ENCODE measurements around the gene NFATC4. TPM values are rescaled to one million over a fixed set of nuclear protein-coding genes. Genes with fewer than 3 reads are reported as not detected.

NFATC4 gene
- total RNA-seq, 1 donor from 2014 or later = 37.0 TPM

- no peak for TF ChIP-seq CTCF (IDR thresholded peaks at IDR 0.05)
- H3K4me1 ChIP-seq = peaks cover 58% of the 10 kb centered on the region
- no peak overlapping the region for H3K27ac ChIP-seq
- no peaks in the 10 kb centered on the region for H3K27me3 ChIP-seq (ENCODE audit: low read depth)
- DNase-seq (no peak), ATAC-seq (no peak)
- H3K9me3 ChIP-seq = no peaks in the 10 kb centered on the region
- intact Hi-C loops (cut with DNase I) = no loop called here
- peaks cover 10% of the 10 kb centered on the region for H3K36me3 ChIP-seq
- no peak overlapping the region for H3K4me3 ChIP-seq
Observed at GRCh38 chr14:24427537-24428508, 59.8 kb downstream of the NFATC4 start.

DNA sequence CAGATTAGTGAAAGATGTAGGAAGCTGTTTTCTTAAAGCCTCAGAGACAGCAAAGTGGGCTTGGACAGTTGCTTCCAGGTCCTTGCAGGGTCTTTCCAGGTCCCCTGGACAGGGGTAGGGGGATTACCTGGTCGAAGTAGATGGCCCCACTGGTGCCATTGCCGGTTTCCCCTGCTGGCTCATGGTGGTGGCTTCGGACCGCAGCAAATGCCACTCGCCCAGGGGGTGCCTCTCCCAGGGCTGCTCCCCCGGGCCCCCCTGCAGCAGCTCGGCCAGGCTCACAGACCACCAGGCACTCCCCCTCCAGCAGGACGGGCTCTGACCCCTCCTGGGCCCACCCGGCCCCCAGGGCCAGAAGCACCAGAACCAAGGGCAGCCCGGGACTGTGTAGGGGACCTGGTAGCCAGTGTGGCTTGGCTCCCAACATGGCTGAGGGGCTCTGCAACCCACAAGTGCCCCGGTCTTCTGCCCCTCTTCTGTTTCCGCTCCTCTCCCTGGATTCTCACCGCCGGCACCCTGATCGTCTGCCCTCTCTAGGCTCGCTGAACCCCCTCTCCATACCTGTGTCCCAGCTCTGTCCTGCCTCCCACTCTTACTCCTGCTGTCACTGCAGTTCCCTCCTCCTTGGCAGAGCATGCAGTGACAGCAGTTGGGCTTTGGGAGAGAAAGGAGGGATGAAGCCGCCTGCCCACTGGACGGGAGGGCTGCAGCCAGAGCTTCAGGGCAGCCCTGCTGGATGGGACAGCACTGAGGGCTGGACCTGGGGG is 60.8 kb downstream of the NFATC4 start:
- Histone ChIP-seq H3K27me3 (ENCODE audit: low read depth) (no peaks in the 10 kb centered on the region), H3K27ac (peak overlapping the region; percentile 97), H3K4me3 (peak overlapping the region; percentile 90), H3K9me3 (no peaks in the 10 kb centered on the region), H3K36me3 (peaks cover 20% of the 10 kb centered on the region), H3K4me1 (peaks cover 60% of the 10 kb centered on the region)
- no peak for TF ChIP-seq CTCF (IDR thresholded peaks at IDR 0.05)
- intact Hi-C loops (cut with DNase I) = no loop called here
- ATAC-seq = no peak
- no peak for DNase-seq

Other genes with a start within 250 kb of the NFATC4 start
- 0.97 TPM for gene FITM1, start 237.5 kb upstream of the NFATC4 start, total RNA-seq
- gene PSME1, start 232.0 kb upstream of the NFATC4 start, total RNA-seq = 198 TPM
- 9.3 TPM for gene EMC9, start 226.6 kb upstream of the NFATC4 start, total RNA-seq
- 144 TPM for gene PSME2, start 221.6 kb upstream of the NFATC4 start, total RNA-seq
- gene RNF31, start 220.7 kb upstream of the NFATC4 start, total RNA-seq = 67.3 TPM
- 158 TPM for gene IRF9, start 206.9 kb upstream of the NFATC4 start, total RNA-seq
- 18.4 TPM for gene REC8, start 196.1 kb upstream of the NFATC4 start, total RNA-seq
- gene IPO4, start 179.4 kb upstream of the NFATC4 start, total RNA-seq = 18.3 TPM
- 48.9 TPM for gene TM9SF1, start 172.7 kb upstream of the NFATC4 start, total RNA-seq
- 0.74 TPM for gene TSSK4, start 162.5 kb upstream of the NFATC4 start, total RNA-seq
- gene CHMP4A, start 154.7 kb upstream of the NFATC4 start, total RNA-seq = 41.9 TPM
- 13.3 TPM for gene MDP1, start 152.1 kb upstream of the NFATC4 start, total RNA-seq
- 132 TPM for gene NEDD8, start 135.8 kb upstream of the NFATC4 start, total RNA-seq
- 72.3 TPM for gene GMPR2, start 135.3 kb upstream of the NFATC4 start, total RNA-seq
- 85.7 TPM for gene TINF2, start 125.6 kb upstream of the NFATC4 start, total RNA-seq
- 5.9 TPM for gene TGM1, start 105.0 kb upstream of the NFATC4 start, total RNA-seq
- 50.4 TPM for gene RABGGTA, start 96.6 kb upstream of the NFATC4 start, total RNA-seq
- 22.7 TPM for gene DHRS1, start 68.4 kb upstream of the NFATC4 start, total RNA-seq
- 22.0 TPM for gene NOP9, start 68.3 kb upstream of the NFATC4 start, total RNA-seq
- 16.4 TPM for gene CIDEB, start 60.2 kb upstream of the NFATC4 start, total RNA-seq
- 5.9 TPM for gene LTB4R2, start 58.0 kb upstream of the NFATC4 start, total RNA-seq
- 14.1 TPM for gene LTB4R, start 56.7 kb upstream of the NFATC4 start, total RNA-seq
- 42.7 TPM for gene ADCY4, start 33.1 kb upstream of the NFATC4 start, total RNA-seq
- gene RIPK3, start 28.2 kb upstream of the NFATC4 start, total RNA-seq = 27.9 TPM
- 17.9 TPM for gene NYNRIN, start 30.8 kb downstream of the NFATC4 start, total RNA-seq
- gene CBLN3, start 61.5 kb downstream of the NFATC4 start, total RNA-seq = 2.3 TPM
- 61.4 TPM for gene KHNYN, start 61.8 kb downstream of the NFATC4 start, total RNA-seq
- gene SDR39U1, start 74.6 kb downstream of the NFATC4 start, total RNA-seq = 61.6 TPM
- 2.4 TPM for gene CMA1, start 140.1 kb downstream of the NFATC4 start, total RNA-seq
- 12.2 TPM for gene CTSG, start 208.1 kb downstream of the NFATC4 start, total RNA-seq
- 7.5 TPM for gene GZMH, start 241.5 kb downstream of the NFATC4 start, total RNA-seq

All from lower lobe of right lung (tissue), 2 donors.